Lower leg skin (tissue), 3 donors: ENCODE results near the gene TRIP10.
"Not testable (repeated sequence)": the region's sequence is repeated elsewhere in the genome, so short reads cannot be mapped to it uniquely, and the experiment has no call there.

Source experiments
- CTCF ChIP-seq, 3 donors: fragments of 450-650 bp; IDR thresholded peaks; one replicate each; pipeline ENCODE4 v1.5.1; 2016; ENCODE audit warnings: antibody characterized with exemption in 3 of 3, mild to moderate bottlenecking in 3 of 3, moderate library complexity in 2 of 3
- POLR2A ChIP-seq, 2 donors: fragments of 450-650 bp; IDR thresholded peaks; one replicate each; pipeline ENCODE4 v1.6.1; 2016 to 2017; ENCODE audit warnings: antibody characterized with exemption in 2 of 2, mild to moderate bottlenecking in 1 of 2, moderate library complexity in 1 of 2

DNA sequence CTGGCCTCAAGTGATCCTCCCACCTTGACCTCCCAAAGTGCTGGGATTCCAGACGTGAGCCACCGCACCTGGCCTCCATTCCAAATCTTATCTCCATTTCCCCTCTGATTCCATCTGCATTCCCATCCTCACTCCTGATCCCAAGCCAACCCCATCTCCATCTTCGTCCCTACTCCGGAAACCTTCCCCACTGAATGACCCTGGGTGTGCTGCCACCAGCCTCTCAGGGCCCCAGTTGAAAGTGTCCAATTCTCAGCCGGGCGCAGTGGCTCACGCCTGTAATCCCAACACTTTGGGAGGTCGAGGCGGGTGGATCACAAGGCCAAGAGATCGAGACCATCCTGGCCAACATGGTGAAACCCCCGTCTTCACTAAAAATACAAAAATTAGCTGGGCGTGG is 30.6 kb upstream of the TRIP10 start:
- TF ChIP-seq CTCF, POLR2A (IDR thresholded peaks at IDR 0.05): not testable (repeated sequence)
